Measurements from ENCODE around the gene PSEN2.
A peak's percentile ranks its signal among the peaks of the same experiment; 100 is the strongest.

The PSEN2 gene

GRCh38 chr1:226867461-226868054, 2.9 kb upstream of the PSEN2 start:
- no peak for DNase-seq

- DNase-seq = no peak
Observed at GRCh38 chr1:226868726-226869125, 1.7 kb upstream of the PSEN2 start.

- DNase-seq = no peak
Observed at GRCh38 chr1:226870026-226870400, 403 bp upstream of the PSEN2 start.

GRCh38 chr1:226871636-226872327, 1.4 kb downstream of the PSEN2 start:
- DNase-seq = no peak

- DNase-seq = no peak
Observed at GRCh38 chr1:226872437-226872836, 2.0 kb downstream of the PSEN2 start.

GRCh38 chr1:226873771-226874578, 3.6 kb downstream of the PSEN2 start:
- no peak for DNase-seq

GRCh38 chr1:226874579-226875425, 4.4 kb downstream of the PSEN2 start:
- DNase-seq = no peak

GRCh38 chr1:226875641-226876295, 5.4 kb downstream of the PSEN2 start:
- DNase-seq = no peak

GRCh38 chr1:226877669-226878068, 7.3 kb downstream of the PSEN2 start:
- no peak for DNase-seq

GRCh38 chr1:226880372-226881287, 10.2 kb downstream of the PSEN2 start:
- no peak for DNase-seq

- DNase-seq = no peak
Observed at GRCh38 chr1:226881515-226882185, 11.2 kb downstream of the PSEN2 start.

- DNase-seq = peak in 1 of 2 donors; percentile 21
Observed at GRCh38 chr1:226882187-226882586, 11.8 kb downstream of the PSEN2 start.

GRCh38 chr1:226882631-226883409, 12.4 kb downstream of the PSEN2 start:
- DNase-seq = peak in 1 of 2 donors; percentile 58

GRCh38 chr1:226883630-226884029, 13.2 kb downstream of the PSEN2 start:
- no peak for DNase-seq

GRCh38 chr1:226884116-226884625, 13.8 kb downstream of the PSEN2 start:
- no peak for DNase-seq

- no peak for DNase-seq
Observed at GRCh38 chr1:226884966-226885820, 14.8 kb downstream of the PSEN2 start.

GRCh38 chr1:226886122-226886901, 15.9 kb downstream of the PSEN2 start:
- no peak for DNase-seq

GRCh38 chr1:226887006-226887405, 16.6 kb downstream of the PSEN2 start:
- DNase-seq = no peak
